Muscle of arm (tissue), 12 donors: ENCODE measurements around the gene LRRC51. TPM values are rescaled to one million over a fixed set of nuclear protein-coding genes. Genes with fewer than 3 reads are reported as not detected.
"Not testable (repeated sequence)": the region's sequence is repeated elsewhere in the genome, so short reads cannot be mapped to it uniquely, and the experiment has no call there.

Source experiments
- DNase-seq: peaks from one replicate; pipeline ENCODE4 v3.0.0-alpha.2; 2013
- polyA plus RNA-seq, 12 donors: library from polyadenylated mRNA; unstranded; fragments of 120-200 nt; gene quantifications; one replicate each; pipeline ENCODE4 v1.2.1, GENCODE V29; 2013; ENCODE audit not compliant: insufficient read length in 12 of 12

LRRC51 gene
- polyA plus RNA-seq, 12 donors, result 5.3 to 11.4 (median 8.0) TPM; not detected in 2

DNA sequence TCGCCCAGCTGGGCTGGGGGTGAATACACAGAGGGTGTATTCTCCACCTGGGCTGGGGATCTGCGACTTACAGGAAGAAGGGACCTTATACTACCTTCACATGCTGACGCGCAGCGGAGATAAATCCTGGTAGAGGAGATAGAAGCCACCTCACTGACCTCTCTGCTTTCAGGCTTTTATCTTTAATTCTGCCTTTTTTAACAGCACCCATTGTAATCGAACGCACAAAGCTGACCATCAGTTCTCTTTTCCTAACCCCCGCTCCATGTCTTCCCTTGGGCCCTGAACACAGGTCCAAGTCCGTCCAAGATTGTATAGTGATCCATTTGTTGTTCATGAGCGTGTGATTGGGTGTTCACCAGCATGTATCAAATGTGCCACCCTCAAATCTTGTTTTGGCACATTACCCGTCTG is 23.1 kb downstream of the LRRC51 start:
- DNase-seq, result no peak

- DNase-seq, result no peak
Measured at GRCh38 chr11:72105888-72106287, 25.2 kb downstream of the LRRC51 start, which contains the start of gene TOMT. Gene TOMT, plus strand, starts transcription at chr11:72105924. Its CDS starts 28 bp downstream, at chr11:72105952.

- no peak for DNase-seq
Measured at GRCh38 chr11:72111300-72112142, 30.9 kb downstream of the LRRC51 start.

GRCh38 chr11:72112143-72112977 is 31.7 kb downstream of the LRRC51 start, which contains the start of gene ANAPC15:
Gene ANAPC15, minus strand, starts transcription at chr11:72112695. Its CDS starts 1,419 bp downstream, at chr11:72111276.
- peak; percentile 99 for DNase-seq

GRCh38 chr11:72112978-72113808 is 32.5 kb downstream of the LRRC51 start:
- DNase-seq, result no peak

DNA sequence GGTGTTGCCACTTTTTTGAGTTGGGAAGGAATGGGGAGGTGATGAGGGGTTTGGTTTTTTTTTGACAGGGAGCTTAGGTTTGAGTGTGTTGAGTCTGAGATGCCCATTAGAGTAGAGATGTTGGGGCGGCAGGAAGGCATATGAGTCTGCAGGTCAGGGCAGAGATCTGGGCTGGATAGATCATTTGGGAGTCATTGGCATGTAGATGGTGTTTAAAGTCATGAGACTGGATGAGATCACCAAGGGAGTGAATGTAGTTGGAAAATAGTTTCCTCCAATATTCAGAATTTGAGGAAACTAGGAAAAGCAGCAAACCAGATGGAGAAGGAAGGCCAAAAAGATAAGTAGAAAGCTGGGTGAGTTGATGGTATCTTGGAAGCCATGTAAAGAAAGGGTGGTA is 33.9 kb downstream of the LRRC51 start:
- no peak for DNase-seq

GRCh38 chr11:72116019-72116755 is 35.5 kb downstream of the LRRC51 start:
- DNase-seq, result no peak

DNA sequence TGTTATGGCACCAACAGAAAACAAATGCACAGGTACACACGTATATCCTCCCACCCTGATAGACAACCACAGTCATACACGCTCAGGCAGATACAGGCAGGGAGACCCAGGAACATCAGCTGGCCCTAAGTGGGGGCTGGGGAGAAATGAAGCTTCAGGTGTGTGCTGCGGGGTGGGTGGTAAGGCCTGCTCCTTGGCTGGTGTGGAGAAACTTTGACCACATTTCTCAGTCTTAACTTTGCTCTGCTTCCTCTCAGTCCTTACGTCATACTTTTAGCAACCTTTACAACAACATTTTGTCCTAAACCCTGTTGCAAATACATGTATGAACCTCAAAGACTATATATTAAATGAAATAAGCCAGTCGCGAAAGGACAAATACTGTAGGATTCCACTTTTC is 38.5 kb downstream of the LRRC51 start:
- no peak for DNase-seq

GRCh38 chr11:72120930-72121329 is 40.3 kb downstream of the LRRC51 start:
- no peak for DNase-seq

- no peak for DNase-seq
Measured at GRCh38 chr11:72122607-72123006, 42.0 kb downstream of the LRRC51 start.

GRCh38 chr11:72123117-72123653 is 42.5 kb downstream of the LRRC51 start:
- no peak for DNase-seq

DNA sequence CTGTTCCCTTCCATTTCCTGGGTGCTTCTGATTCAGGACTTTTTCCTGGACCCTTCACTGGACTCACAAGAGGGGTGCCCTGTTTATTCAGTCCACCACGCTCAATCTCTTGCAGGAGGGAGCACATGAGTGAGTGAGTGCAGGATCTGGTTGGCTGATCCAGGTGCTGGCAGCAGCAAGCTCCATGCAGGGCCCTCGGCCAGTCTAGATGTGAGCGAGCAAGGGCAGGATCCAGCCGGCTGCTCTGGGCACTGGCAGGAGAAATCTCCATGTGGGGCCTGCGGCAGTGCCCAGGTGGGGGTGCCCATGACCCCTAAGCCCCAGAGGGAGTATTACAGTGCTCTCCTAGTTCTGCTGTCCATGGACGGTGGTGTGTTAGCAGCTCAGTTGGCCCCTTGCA is 43.4 kb downstream of the LRRC51 start:
- DNase-seq, result no peak

GRCh38 chr11:72125956-72126355 is 45.3 kb downstream of the LRRC51 start:
- DNase-seq, result no peak

DNA sequence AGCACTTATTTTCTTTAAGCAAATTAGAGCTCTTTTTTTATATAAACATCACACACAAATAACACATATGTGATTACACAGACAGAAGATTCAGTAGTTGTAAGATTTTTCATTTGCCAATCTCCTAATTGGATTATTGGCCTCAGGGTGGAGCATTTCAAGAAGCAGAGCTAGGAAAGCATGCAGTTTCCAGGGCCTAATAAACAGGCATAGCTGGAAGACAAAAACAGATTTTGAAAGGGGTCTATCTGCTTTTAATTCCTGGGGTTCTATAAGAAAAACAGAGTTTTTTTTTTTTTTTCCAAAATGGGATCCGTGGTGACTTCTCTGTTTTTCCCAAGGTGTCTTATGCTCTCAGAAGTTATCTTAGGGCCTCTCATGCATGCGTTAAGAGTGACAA is 47.3 kb downstream of the LRRC51 start:
- no peak for DNase-seq

- DNase-seq, result no peak
Measured at GRCh38 chr11:72129381-72129780, 48.7 kb downstream of the LRRC51 start.

- no peak for DNase-seq
Measured at GRCh38 chr11:72132646-72133045, 52.0 kb downstream of the LRRC51 start.

- DNase-seq, result not testable (repeated sequence)
Measured at GRCh38 chr11:72135473-72135872, 54.8 kb downstream of the LRRC51 start, which contains the start of gene FOLR3. Gene FOLR3, plus strand, starts transcription at chr11:72135725. Its CDS starts 228 bp downstream, at chr11:72135953.

DNA sequence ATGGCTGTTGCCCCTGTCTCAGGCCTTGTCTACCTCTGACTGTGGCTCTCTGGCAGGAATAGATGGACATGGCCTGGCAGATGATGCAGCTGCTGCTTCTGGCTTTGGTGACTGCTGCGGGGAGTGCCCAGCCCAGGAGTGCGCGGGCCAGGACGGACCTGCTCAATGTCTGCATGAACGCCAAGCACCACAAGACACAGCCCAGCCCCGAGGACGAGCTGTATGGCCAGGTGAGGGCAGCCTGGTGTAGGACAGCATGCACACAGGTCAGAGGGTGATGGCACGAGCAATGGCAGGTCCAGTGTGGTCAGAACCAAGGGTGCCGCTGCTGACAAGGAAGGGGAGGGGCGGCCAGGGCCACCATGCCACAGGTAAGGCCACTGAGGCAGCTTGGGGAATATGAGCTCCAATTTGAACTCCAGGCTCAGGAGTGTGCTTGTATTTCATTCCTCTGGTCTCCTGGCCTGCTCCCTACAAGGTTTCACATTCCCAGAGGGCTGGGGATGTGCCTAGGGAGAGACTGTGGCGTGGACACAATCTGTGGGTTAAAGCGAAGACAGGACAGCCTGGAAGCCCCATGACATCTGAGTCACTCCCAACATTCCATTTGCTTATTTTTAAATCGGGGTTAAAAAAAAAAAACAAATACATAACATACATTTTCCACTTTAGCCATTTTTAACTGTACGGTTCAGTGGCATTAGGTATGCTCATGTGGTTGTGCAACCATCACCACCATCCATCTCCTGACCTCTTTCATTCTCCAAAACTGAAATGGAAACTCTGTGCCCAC is 55.4 kb downstream of the LRRC51 start:
- DNase-seq, result no peak

- no peak for DNase-seq
Measured at GRCh38 chr11:72136684-72137262, 56.1 kb downstream of the LRRC51 start.
